ENCODE data around the gene SERPINH1. TPM values are rescaled to one million over a fixed set of nuclear protein-coding genes. Genes with fewer than 3 reads are reported as not detected.

The SERPINH1 gene
- total RNA-seq, 2 experiments from 2014 or later, result 3.5 to 4.1 TPM

- Histone ChIP-seq H3K36me3 (ENCODE audit: insufficient read depth, low read length) (peaks cover 35% of the 10 kb centered on the region), H3K9me3 (ENCODE audit: control insufficient read depth in 1 of 2, insufficient read depth in 1 of 2, low read length in 2 of 2) (no peaks in the 10 kb centered on the region), H3K27me3 (ENCODE audit: control insufficient read depth in 1 of 2, insufficient read depth in 2 of 2, low read length in 2 of 2) (no peaks in the 10 kb centered on the region), H3K27ac (ENCODE audit: low read depth in 1 of 2, low read length in 2 of 2) (no peak overlapping the region), H3K4me1 (ENCODE audit: insufficient read depth, low read length) (peaks cover 26% of the 10 kb centered on the region), H3K4me3 (ENCODE audit: low read length) (no peak overlapping the region)
- intact Hi-C loops (cut with DNase I, micrococcal nuclease), result no loop called here
- H3K36me3 Mint-ChIP-seq (ENCODE audit: low read depth), result peaks cover 45% of the 10 kb centered on the region
- H3K27ac Mint-ChIP-seq, result no peak overlapping the region
- TF ChIP-seq CTCF (IDR thresholded peaks at IDR 0.05), result no peak
- H3K4me1 Mint-ChIP-seq (ENCODE audit: low read depth), result peaks cover 25% of the 10 kb centered on the region
- ATAC-seq (ENCODE audit: poor library complexity) (no peak), DNase-seq (no peak)
- ChIA-PET POLR2A (no interaction called here), CTCF (no interaction called here)
- H3K4me3 Mint-ChIP-seq, result no peak overlapping the region
- H3K9me3 Mint-ChIP-seq, result no peaks in the 10 kb centered on the region
- H3K27me3 Mint-ChIP-seq, result no peaks in the 10 kb centered on the region
Measured at GRCh38 chr11:75567971-75568370, 5.9 kb downstream of the SERPINH1 start.

- no peak for DNase-seq
- intact Hi-C loops (cut with DNase I, micrococcal nuclease), result no loop called here
- Histone ChIP-seq H3K9me3 (ENCODE audit: control insufficient read depth in 1 of 2, insufficient read depth in 1 of 2, low read length in 2 of 2) (no peaks in the 10 kb centered on the region), H3K4me1 (ENCODE audit: insufficient read depth, low read length) (peaks cover 18% of the 10 kb centered on the region), H3K27me3 (ENCODE audit: control insufficient read depth in 1 of 2, insufficient read depth in 2 of 2, low read length in 2 of 2) (no peaks in the 10 kb centered on the region), H3K27ac (ENCODE audit: low read depth in 1 of 2, low read length in 2 of 2) (no peak overlapping the region), H3K4me3 (ENCODE audit: low read length) (no peak overlapping the region), H3K36me3 (ENCODE audit: insufficient read depth, low read length) (peaks cover 35% of the 10 kb centered on the region)
- no peak for ATAC-seq (ENCODE audit: poor library complexity)
- Mint-ChIP-seq H3K27me3 (no peaks in the 10 kb centered on the region), H3K36me3 (ENCODE audit: low read depth) (peaks cover 49% of the 10 kb centered on the region), H3K27ac (no peak overlapping the region), H3K9me3 (no peaks in the 10 kb centered on the region), H3K4me3 (no peak overlapping the region), H3K4me1 (ENCODE audit: low read depth) (peaks cover 17% of the 10 kb centered on the region)
- POLR2A ChIA-PET, result no interaction called here
- no peak for TF ChIP-seq CTCF (IDR thresholded peaks at IDR 0.05)
- CTCF ChIA-PET, result no interaction called here
Measured at GRCh38 chr11:75568616-75569219, 6.7 kb downstream of the SERPINH1 start.

- H3K27me3 Mint-ChIP-seq, result no peaks in the 10 kb centered on the region
- Histone ChIP-seq H3K27me3 (ENCODE audit: control insufficient read depth in 1 of 2, insufficient read depth in 2 of 2, low read length in 2 of 2) (no peaks in the 10 kb centered on the region), H3K36me3 (ENCODE audit: insufficient read depth, low read length) (peaks cover 35% of the 10 kb centered on the region), H3K4me1 (ENCODE audit: insufficient read depth, low read length) (peaks cover 6% of the 10 kb centered on the region), H3K4me3 (ENCODE audit: low read length) (no peak overlapping the region), H3K9me3 (ENCODE audit: control insufficient read depth in 1 of 2, insufficient read depth in 1 of 2, low read length in 2 of 2) (no peaks in the 10 kb centered on the region), H3K27ac (ENCODE audit: low read depth in 1 of 2, low read length in 2 of 2) (no peak overlapping the region)
- CTCF ChIA-PET, result no interaction called here
- POLR2A ChIA-PET, result no interaction called here
- ATAC-seq (ENCODE audit: poor library complexity), result no peak
- no peak overlapping the region for H3K4me3 Mint-ChIP-seq
- peaks cover 5% of the 10 kb centered on the region for H3K4me1 Mint-ChIP-seq (ENCODE audit: low read depth)
- H3K9me3 Mint-ChIP-seq, result no peaks in the 10 kb centered on the region
- DNase-seq, result no peak
- H3K27ac Mint-ChIP-seq, result no peak overlapping the region
- intact Hi-C loops (cut with DNase I, micrococcal nuclease), result no loop called here
- TF ChIP-seq CTCF (IDR thresholded peaks at IDR 0.05), result no peak
- peaks cover 54% of the 10 kb centered on the region for H3K36me3 Mint-ChIP-seq (ENCODE audit: low read depth)
Measured at GRCh38 chr11:75570559-75571139, 8.6 kb downstream of the SERPINH1 start.
